Upper lobe of right lung (tissue), 1 donor: ENCODE results near the gene LTN1. TPM values are rescaled to one million over a fixed set of nuclear protein-coding genes. Genes with fewer than 3 reads are reported as not detected.

Source experiments
- ATAC-seq: fragments of 200-7000 bp; cut with Tn5 transposase; one replicate; pipeline ENCODE4 v1.9.1; 2020; ENCODE audit warnings: mild to moderate bottlenecking, moderate library complexity
- DNase-seq: peaks from one replicate; pipeline ENCODE4 v3.0.0-alpha.2; 2020
- H3K27ac ChIP-seq: fragments of 200-600 bp; one replicate; pipeline ENCODE4 v1.8.0; 2022
- H3K27me3 ChIP-seq: fragments of 200-600 bp; one replicate; pipeline ENCODE4 v1.8.0; 2022; ENCODE audit warnings: mild to moderate bottlenecking
- H3K36me3 ChIP-seq: fragments of 200-600 bp; one replicate; pipeline ENCODE4 v1.8.0; 2022
- H3K4me1 ChIP-seq: fragments of 200-600 bp; one replicate; pipeline ENCODE4 v1.8.0; 2022
- H3K4me3 ChIP-seq: fragments of 200-600 bp; one replicate; pipeline ENCODE4 v1.8.0; 2022; ENCODE audit warnings: mild to moderate bottlenecking
- H3K9me3 ChIP-seq: fragments of 200-600 bp; one replicate; pipeline ENCODE4 v1.8.0; 2022
- CTCF ChIP-seq: fragments of 200-600 bp; IDR thresholded peaks from one replicate; pipeline ENCODE4 v1.8.0; 2022; ENCODE audit warnings: antibody characterized with exemption
- intact Hi-C: fragments of 100-400 bp; cut with DNase I; formaldehyde crosslinking; loops from one replicate; pipeline ENCODE4 v1.11.0; 2022
- total RNA-seq: library from RNA; stranded (reverse); fragmentation: NEBNext Ultra II Directional; extraction: Animal tissue kit (Norgen Biotek cat#: 25700); gene quantifications from one replicate; pipeline ENCODE4 v1.2.1, GENCODE V29; 2021
- donor health status: DM: no; HTN: yes; CAD: no; lungs with severe emphysema.

Gene LTN1
- total RNA-seq, 1 donor from 2014 or later: 25.7 TPM

- Histone ChIP-seq H3K9me3 (no peaks in the 10 kb centered on the region), H3K36me3 (peaks cover 83% of the 10 kb centered on the region), H3K4me3 (no peak overlapping the region), H3K27me3 (no peaks in the 10 kb centered on the region), H3K27ac (no peak overlapping the region), H3K4me1 (no peaks in the 10 kb centered on the region)
- intact Hi-C loops: no loop called here
- DNase-seq (no peak), ATAC-seq (no peak)
- no peak for TF ChIP-seq CTCF
Observed at GRCh38 chr21:28962465-28962864, 30.2 kb downstream of the LTN1 start.

GRCh38 chr21:28961927-28962326 lies 30.8 kb downstream of the LTN1 start:
- no peaks in the 10 kb centered on the region for H3K27me3 ChIP-seq
- H3K4me1 ChIP-seq: no peaks in the 10 kb centered on the region
- H3K36me3 ChIP-seq: peaks cover 83% of the 10 kb centered on the region
- H3K27ac ChIP-seq: no peak overlapping the region
- no peak overlapping the region for H3K4me3 ChIP-seq
- no peak for DNase-seq
- H3K9me3 ChIP-seq: no peaks in the 10 kb centered on the region
- intact Hi-C loops: no loop called here
- no peak for TF ChIP-seq CTCF
- no peak for ATAC-seq

GRCh38 chr21:28960245-28960644 lies 32.4 kb downstream of the LTN1 start:
- Histone ChIP-seq H3K27me3 (no peaks in the 10 kb centered on the region), H3K9me3 (no peaks in the 10 kb centered on the region), H3K4me1 (no peaks in the 10 kb centered on the region), H3K36me3 (peaks cover 82% of the 10 kb centered on the region), H3K4me3 (no peak overlapping the region), H3K27ac (no peak overlapping the region)
- ATAC-seq (no peak), DNase-seq (no peak)
- intact Hi-C loops: no loop called here
- TF ChIP-seq CTCF: no peak

GRCh38 chr21:28959367-28960099 lies 33.1 kb downstream of the LTN1 start:
- Histone ChIP-seq H3K36me3 (peaks cover 82% of the 10 kb centered on the region), H3K4me1 (no peaks in the 10 kb centered on the region), H3K9me3 (no peaks in the 10 kb centered on the region), H3K27ac (no peak overlapping the region), H3K27me3 (no peaks in the 10 kb centered on the region), H3K4me3 (no peak overlapping the region)
- no peak for ATAC-seq
- DNase-seq: no peak
- TF ChIP-seq CTCF: no peak
- intact Hi-C loops: no loop called here

- no peaks in the 10 kb centered on the region for H3K27me3 ChIP-seq
- no peak overlapping the region for H3K4me3 ChIP-seq
- H3K9me3 ChIP-seq: no peaks in the 10 kb centered on the region
- peaks cover 94% of the 10 kb centered on the region for H3K36me3 ChIP-seq
- TF ChIP-seq CTCF: no peak
- H3K27ac ChIP-seq: no peak overlapping the region
- ATAC-seq (no peak), DNase-seq (no peak)
- intact Hi-C loops: no loop called here
- no peaks in the 10 kb centered on the region for H3K4me1 ChIP-seq
Observed at GRCh38 chr21:28953247-28953646, 39.4 kb downstream of the LTN1 start.

- ATAC-seq: no peak
Observed at GRCh38 chr21:28952686-28953085, 40.0 kb downstream of the LTN1 start.

More at GRCh38 chr21:28952686-28953085, 40.0 kb downstream of the LTN1 start:
- DNase-seq: no peak
- Histone ChIP-seq H3K4me3 (no peak overlapping the region), H3K27me3 (no peaks in the 10 kb centered on the region), H3K9me3 (no peaks in the 10 kb centered on the region), H3K4me1 (no peaks in the 10 kb centered on the region), H3K36me3 (peaks cover 90% of the 10 kb centered on the region), H3K27ac (no peak overlapping the region)
- intact Hi-C loops: no loop called here
- TF ChIP-seq CTCF: no peak
